Mesenchymal stem cell (in vitro differentiated cells and primary cell): ENCODE data around the gene ZC3H12A.

Source experiments
- DNase-seq: peaks from one replicate; pipeline ENCODE4 v3.0.0-alpha.2; 2013
- H2AFZ ChIP-seq: one replicate; pipeline ENCODE4 v1.6.1; 2013; ENCODE audit warnings: low read depth, mild to moderate bottlenecking, control low read depth, inconsistent platforms, low read length, moderate library complexity
- H2AK5ac ChIP-seq: 2 replicates; pipeline ENCODE4 v1.6.1; 2013; ENCODE audit warnings: low read length, moderate library complexity, mild to moderate bottlenecking, inconsistent platforms; ENCODE audit not compliant: severe bottlenecking
- H2BK120ac ChIP-seq: one replicate; pipeline ENCODE4 v1.6.1; 2013; ENCODE audit warnings: low read depth, mild to moderate bottlenecking, inconsistent platforms, low read length, moderate library complexity
- H2BK12ac ChIP-seq, 2 experiments: one replicate each; pipeline ENCODE4 v1.6.1; 2013; ENCODE audit warnings: inconsistent platforms in 2 of 2, low read length in 2 of 2, mild to moderate bottlenecking in 2 of 2, moderate library complexity in 2 of 2, control low read depth in 1 of 2
- H2BK15ac ChIP-seq: one replicate; pipeline ENCODE4 v1.6.1; 2013; ENCODE audit warnings: mild to moderate bottlenecking, low read depth, inconsistent platforms; ENCODE audit not compliant: poor library complexity, severe bottlenecking
- H2BK5ac ChIP-seq: 2 replicates; pipeline ENCODE4 v1.6.1; 2013; ENCODE audit warnings: low read depth, mild to moderate bottlenecking, low read length, control low read depth, inconsistent platforms; ENCODE audit not compliant: poor library complexity, severe bottlenecking
- H3K14ac ChIP-seq, 2 experiments: one replicate each; pipeline ENCODE4 v1.6.1; 2013; ENCODE audit warnings: inconsistent platforms in 2 of 2, low read length in 2 of 2, control low read depth in 1 of 2, mild to moderate bottlenecking in 1 of 2, moderate library complexity in 1 of 2
- H3K18ac ChIP-seq, 2 experiments: one replicate each; pipeline ENCODE4 v1.6.1; 2013; ENCODE audit warnings: inconsistent platforms in 2 of 2, low read length in 2 of 2, control low read depth in 1 of 2, low read depth in 1 of 2, mild to moderate bottlenecking in 1 of 2
- H3K23ac ChIP-seq, 2 experiments: one replicate each; pipeline ENCODE4 v1.6.1; 2013; ENCODE audit warnings: inconsistent platforms in 2 of 2, low read length in 2 of 2, mild to moderate bottlenecking in 2 of 2, moderate library complexity in 2 of 2, control low read depth in 1 of 2
- H3K27ac ChIP-seq: 2 replicates; pipeline ENCODE4 v1.5.1; 2013; ENCODE audit warnings: mild to moderate bottlenecking, moderate library complexity, low read length, control low read depth, inconsistent platforms; ENCODE audit not compliant: poor library complexity, severe bottlenecking
- H3K27me3 ChIP-seq, 2 experiments: 2 replicates each; pipeline versions ENCODE4 v1.6.1 to v1.7.0; 2013; ENCODE audit warnings: low read length in 2 of 2, mild to moderate bottlenecking in 2 of 2, moderate library complexity in 2 of 2, control low read depth in 1 of 2, inconsistent platforms in 1 of 2; ENCODE audit not compliant: control insufficient read depth in 1 of 2, insufficient read depth in 1 of 2
- H3K36me3 ChIP-seq, 2 experiments: 2 replicates each; pipeline versions ENCODE4 v1.6.1 to v1.7.0; 2013; ENCODE audit warnings: low read length in 2 of 2, control low read depth in 1 of 2, inconsistent platforms in 1 of 2, low read depth in 1 of 2, mild to moderate bottlenecking in 1 of 2; ENCODE audit not compliant: insufficient read depth in 2 of 2, control insufficient read depth in 1 of 2
- H3K4ac ChIP-seq, 2 experiments: one replicate each; pipeline ENCODE4 v1.6.1; 2013; ENCODE audit warnings: inconsistent platforms in 2 of 2, low read length in 2 of 2, mild to moderate bottlenecking in 2 of 2, moderate library complexity in 2 of 2, control low read depth in 1 of 2, low read depth in 1 of 2
- H3K4me1 ChIP-seq: 2 replicates; pipeline ENCODE4 v1.6.1; 2013; ENCODE audit warnings: low read depth, low read length, control low read depth; ENCODE audit not compliant: control insufficient read depth, insufficient read depth
- H3K4me2 ChIP-seq: 2 replicates; pipeline ENCODE4 v1.6.1; 2013; ENCODE audit warnings: low read length, mild to moderate bottlenecking, inconsistent platforms; ENCODE audit not compliant: poor library complexity, severe bottlenecking
- H3K4me3 ChIP-seq, 2 experiments: 2 replicates each; pipeline versions ENCODE4 v1.5.1 to v1.7.0; 2013; ENCODE audit warnings: low read length in 2 of 2, mild to moderate bottlenecking in 2 of 2, control low read depth in 1 of 2, low read depth in 1 of 2; ENCODE audit not compliant: insufficient read depth in 1 of 2
- H3K79me1 ChIP-seq: replicated peaks from 2 replicates; pipeline ENCODE4 v1.6.1; 2013; ENCODE audit warnings: mild to moderate bottlenecking, control low read depth, low read length, inconsistent platforms; ENCODE audit not compliant: poor library complexity, severe bottlenecking
- H3K9ac ChIP-seq: 2 replicates; pipeline ENCODE4 v1.7.0; 2013; ENCODE audit warnings: mild to moderate bottlenecking, low read length, moderate library complexity
- H3K9me3 ChIP-seq: 2 replicates; pipeline ENCODE4 v1.7.0; 2013; ENCODE audit warnings: mild to moderate bottlenecking, low read length; ENCODE audit not compliant: control insufficient read depth
- H4K8ac ChIP-seq: one replicate; pipeline ENCODE4 v1.6.1; 2013; ENCODE audit warnings: inconsistent platforms, mild to moderate bottlenecking, low read length, moderate library complexity
- H4K91ac ChIP-seq: one replicate; pipeline ENCODE4 v1.6.1; 2013; ENCODE audit warnings: mild to moderate bottlenecking, low read length, inconsistent platforms
- WGBS: methylation state at CpG from one replicate; pipeline ENCODE4 v1.1.7; 2013; ENCODE audit warnings: mixed read lengths; 5-methylcytosine and 5-hydroxymethylcytosine counted together

ZC3H12A gene

GRCh38 chr1:37483785-37484184 lies 9.4 kb downstream of the ZC3H12A start:
- H3K9me3 ChIP-seq, result no peaks in the 10 kb centered on the region
- H2AFZ ChIP-seq, result no peak overlapping the region
- no peak overlapping the region for H3K4me2 ChIP-seq
- no peak overlapping the region for H3K4ac ChIP-seq
- no peak overlapping the region for H3K14ac ChIP-seq
- H2BK15ac ChIP-seq, result no peak overlapping the region
- H3K27me3 ChIP-seq, result no peaks in the 10 kb centered on the region
- peaks cover 36% of the 10 kb centered on the region for H3K79me1 ChIP-seq
- no peak overlapping the region for H3K18ac ChIP-seq
- H3K4me3 ChIP-seq, result no peak overlapping the region
- no peak overlapping the region for H2AK5ac ChIP-seq
- H3K27ac ChIP-seq, result no peak overlapping the region
- no peak for DNase-seq
- H3K36me3 ChIP-seq, result peaks cover 65 to 75% of the 10 kb centered on the region in 2 experiments
- 93% methylated on average over 15 of the region's 15 CpGs for WGBS
- no peak overlapping the region for H2BK12ac ChIP-seq
- H3K9ac ChIP-seq, result no peak overlapping the region
- H2BK5ac ChIP-seq, result no peak overlapping the region
- H3K23ac ChIP-seq, result no peak overlapping the region
- peaks cover 39% of the 10 kb centered on the region for H3K4me1 ChIP-seq
- no peak overlapping the region for H4K91ac ChIP-seq
- H4K8ac ChIP-seq, result no peak overlapping the region
- H2BK120ac ChIP-seq, result no peak overlapping the region

- Histone ChIP-seq H3K79me1 (peaks cover 39% of the 10 kb centered on the region), H3K18ac (no peak overlapping the region)
Observed at GRCh38 chr1:37484325-37485051, 10.1 kb downstream of the ZC3H12A start.

GRCh38 chr1:37485902-37486679 lies 11.7 kb downstream of the ZC3H12A start:
- Histone ChIP-seq H3K36me3 (peaks cover 68 to 69% of the 10 kb centered on the region in 2 experiments), H3K9me3 (no peaks in the 10 kb centered on the region), H3K9ac (peak overlapping the region; percentile 70), H3K4me1 (peaks cover 19% of the 10 kb centered on the region), H2AFZ (no peak overlapping the region), H2AK5ac (peak overlapping the region; percentile 8), H3K27ac (no peak overlapping the region), H3K27me3 (no peaks in the 10 kb centered on the region), H3K4ac (peak overlapping the region in 1 of 2 experiments; percentile 30), H2BK120ac (no peak overlapping the region), H2BK12ac (no peak overlapping the region), H3K23ac (no peak overlapping the region), H2BK5ac (no peak overlapping the region), H3K14ac (no peak overlapping the region), H3K4me3 (no peak overlapping the region), H3K18ac (peak overlapping the region in 1 of 2 experiments; percentile 28), H4K8ac (no peak overlapping the region), H4K91ac (no peak overlapping the region), H2BK15ac (no peak overlapping the region), H3K79me1 (peaks cover 44% of the 10 kb centered on the region), H3K4me2 (no peak overlapping the region)
- 85% methylated on average over 4 of the region's 6 CpGs for WGBS
- no peak for DNase-seq

More at GRCh38 chr1:37484325-37485051, 10.1 kb downstream of the ZC3H12A start:
- Histone ChIP-seq H3K4ac (no peak overlapping the region), H3K4me2 (no peak overlapping the region), H2BK5ac (no peak overlapping the region), H3K4me1 (peaks cover 32% of the 10 kb centered on the region), H2BK12ac (peak overlapping the region in 1 of 2 experiments; percentile 18), H2BK120ac (no peak overlapping the region), H3K9ac (no peak overlapping the region), H3K23ac (peak overlapping the region in 1 of 2 experiments; percentile 19), H2BK15ac (no peak overlapping the region), H4K91ac (no peak overlapping the region), H3K9me3 (no peaks in the 10 kb centered on the region), H2AFZ (no peak overlapping the region), H3K14ac (no peak overlapping the region), H2AK5ac (no peak overlapping the region), H3K4me3 (no peak overlapping the region), H4K8ac (no peak overlapping the region), H3K27ac (no peak overlapping the region), H3K27me3 (no peaks in the 10 kb centered on the region), H3K36me3 (peaks cover 65 to 74% of the 10 kb centered on the region in 2 experiments)
- 91% methylated on average over 4 of the region's 7 CpGs for WGBS
- no peak for DNase-seq
